ENCODE results near the gene CPTP.

The CPTP gene

GRCh38 chr1:1359664-1360468 lies 35.3 kb downstream of the CPTP start:
- H3K4me3 ChIP-seq (ENCODE audit: low read depth, low read length): no peak overlapping the region
- no peak for TF ChIP-seq CTCF (IDR thresholded peaks at IDR 0.05; ENCODE audit: low read depth, low read length)
- peak; percentile 80 for DNase-seq (ENCODE audit: low read depth, low spot score)
- in situ Hi-C loops (cut with HindIII; ENCODE audit: low sequenced_read_pairs): no loop called here

- TF ChIP-seq CTCF (IDR thresholded peaks at IDR 0.05; ENCODE audit: low read depth, low read length): no peak
- peak; percentile 92 for DNase-seq (ENCODE audit: low read depth, low spot score)
- in situ Hi-C loops (cut with HindIII; ENCODE audit: low sequenced_read_pairs): no loop called here
- no peak overlapping the region for H3K4me3 ChIP-seq (ENCODE audit: low read depth, low read length)
These were observed 36.0 kb downstream of the CPTP start for GRCh38 chr1:1360506-1361169.

GRCh38 chr1:1361233-1361981 lies 36.8 kb downstream of the CPTP start:
- TF ChIP-seq CTCF (IDR thresholded peaks at IDR 0.05; ENCODE audit: low read depth, low read length): no peak
- in situ Hi-C loops (cut with HindIII; ENCODE audit: low sequenced_read_pairs): no loop called here
- no peak overlapping the region for H3K4me3 ChIP-seq (ENCODE audit: low read depth, low read length)
- DNase-seq (ENCODE audit: low read depth, low spot score): no peak

GRCh38 chr1:1361982-1362423 lies 37.4 kb downstream of the CPTP start:
- no peak overlapping the region for H3K4me3 ChIP-seq (ENCODE audit: low read depth, low read length)
- DNase-seq (ENCODE audit: low read depth, low spot score): peak; percentile 79
- peak; percentile 42 for TF ChIP-seq CTCF (IDR thresholded peaks at IDR 0.05; ENCODE audit: low read depth, low read length)
- in situ Hi-C loops (cut with HindIII; ENCODE audit: low sequenced_read_pairs): no loop called here

GRCh38 chr1:1364266-1364665 lies 39.7 kb downstream of the CPTP start:
- no peak overlapping the region for H3K4me3 ChIP-seq (ENCODE audit: low read depth, low read length)
- DNase-seq (ENCODE audit: low read depth, low spot score): no peak
- in situ Hi-C loops (cut with HindIII; ENCODE audit: low sequenced_read_pairs): no loop called here
- no peak for TF ChIP-seq CTCF (IDR thresholded peaks at IDR 0.05; ENCODE audit: low read depth, low read length)

GRCh38 chr1:1365875-1366698 lies 41.5 kb downstream of the CPTP start:
- TF ChIP-seq CTCF (IDR thresholded peaks at IDR 0.05; ENCODE audit: low read depth, low read length): no peak
- no peak for DNase-seq (ENCODE audit: low read depth, low spot score)
- H3K4me3 ChIP-seq (ENCODE audit: low read depth, low read length): no peak overlapping the region
- in situ Hi-C loops (cut with HindIII; ENCODE audit: low sequenced_read_pairs): no loop called here
